ENCODE results near the gene TRIM42. TPM values are rescaled to one million over a fixed set of nuclear protein-coding genes. Genes with fewer than 3 reads are reported as not detected.

Gene TRIM42
- polyA plus RNA-seq, 1 donor from 2014 or later = not detected

DNA sequence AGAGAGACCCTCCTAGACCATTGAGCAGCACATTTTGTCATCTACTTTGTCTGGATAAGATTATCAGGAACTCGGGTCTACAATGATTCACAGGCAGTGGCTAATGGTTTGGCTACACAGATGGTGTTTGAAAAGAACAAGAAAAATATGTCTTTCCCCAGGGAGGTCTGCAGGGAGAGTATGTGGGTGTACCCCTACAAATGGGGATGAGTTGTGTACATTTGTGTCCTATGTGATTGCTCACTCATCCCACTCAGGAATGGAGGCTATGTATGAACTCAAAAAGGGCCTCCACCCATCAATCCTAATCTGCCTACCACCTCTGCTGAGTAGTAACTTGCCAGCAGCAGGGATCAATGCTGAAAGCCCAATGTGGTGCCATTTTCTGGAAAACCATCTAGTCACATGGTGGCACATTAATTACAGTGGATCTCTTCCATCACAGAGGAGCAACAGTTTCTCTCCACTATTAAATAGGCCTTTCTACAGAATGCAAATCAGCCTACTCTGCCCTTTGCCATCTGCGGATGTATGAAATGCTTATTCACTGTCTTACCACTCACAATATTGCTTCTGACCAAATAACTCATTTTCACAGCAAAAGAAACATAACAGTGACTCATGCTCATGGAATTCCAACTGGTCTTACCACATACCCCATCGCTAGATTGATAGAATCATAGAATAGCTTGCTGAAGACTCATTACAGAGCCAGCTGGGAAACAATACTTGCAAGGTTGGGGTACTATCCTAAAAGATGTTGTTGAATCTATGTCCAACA lies 48.3 kb upstream of the TRIM42 start:
- no peak overlapping the region for H3K27ac ChIP-seq (ENCODE audit: low read length)
- no peaks in the 10 kb centered on the region for H3K27me3 ChIP-seq (ENCODE audit: insufficient read depth, low read depth, low read length)
- no peak overlapping the region for H3K4me3 ChIP-seq (ENCODE audit: low read length)
- no peak overlapping the region for H2AFZ ChIP-seq (ENCODE audit: low read depth, low read length)
- H4K20me1 ChIP-seq (ENCODE audit: insufficient read depth) = no peaks in the 10 kb centered on the region
- no peaks in the 10 kb centered on the region for H3K9me3 ChIP-seq (ENCODE audit: low read length)
- no peak overlapping the region for H3K4me2 ChIP-seq (ENCODE audit: low read length)
- no peak for TF ChIP-seq EZH2 (IDR thresholded peaks at IDR 0.05; ENCODE audit: borderline replicate concordance, insufficient read depth, low read length, poor library complexity, severe bottlenecking)
- no peak for TF ChIP-seq MXI1 (conservative IDR thresholded peaks at IDR 0.05; ENCODE audit: poor library complexity, severe bottlenecking)
- TF ChIP-seq, protein P1, sequence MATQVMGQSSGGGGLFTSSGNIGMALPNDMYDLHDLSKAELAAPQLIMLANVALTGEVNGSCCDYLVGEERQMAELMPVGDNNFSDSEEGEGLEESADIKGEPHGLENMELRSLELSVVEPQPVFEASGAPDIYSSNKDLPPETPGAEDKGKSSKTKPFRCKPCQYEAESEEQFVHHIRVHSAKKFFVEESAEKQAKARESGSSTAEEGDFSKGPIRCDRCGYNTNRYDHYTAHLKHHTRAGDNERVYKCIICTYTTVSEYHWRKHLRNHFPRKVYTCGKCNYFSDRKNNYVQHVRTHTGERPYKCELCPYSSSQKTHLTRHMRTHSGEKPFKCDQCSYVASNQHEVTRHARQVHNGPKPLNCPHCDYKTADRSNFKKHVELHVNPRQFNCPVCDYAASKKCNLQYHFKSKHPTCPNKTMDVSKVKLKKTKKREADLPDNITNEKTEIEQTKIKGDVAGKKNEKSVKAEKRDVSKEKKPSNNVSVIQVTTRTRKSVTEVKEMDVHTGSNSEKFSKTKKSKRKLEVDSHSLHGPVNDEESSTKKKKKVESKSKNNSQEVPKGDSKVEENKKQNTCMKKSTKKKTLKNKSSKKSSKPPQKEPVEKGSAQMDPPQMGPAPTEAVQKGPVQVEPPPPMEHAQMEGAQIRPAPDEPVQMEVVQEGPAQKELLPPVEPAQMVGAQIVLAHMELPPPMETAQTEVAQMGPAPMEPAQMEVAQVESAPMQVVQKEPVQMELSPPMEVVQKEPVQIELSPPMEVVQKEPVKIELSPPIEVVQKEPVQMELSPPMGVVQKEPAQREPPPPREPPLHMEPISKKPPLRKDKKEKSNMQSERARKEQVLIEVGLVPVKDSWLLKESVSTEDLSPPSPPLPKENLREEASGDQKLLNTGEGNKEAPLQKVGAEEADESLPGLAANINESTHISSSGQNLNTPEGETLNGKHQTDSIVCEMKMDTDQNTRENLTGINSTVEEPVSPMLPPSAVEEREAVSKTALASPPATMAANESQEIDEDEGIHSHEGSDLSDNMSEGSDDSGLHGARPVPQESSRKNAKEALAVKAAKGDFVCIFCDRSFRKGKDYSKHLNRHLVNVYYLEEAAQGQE (IDR thresholded peaks at IDR 0.05; ENCODE audit: borderline replicate concordance) = no peak
- TF ChIP-seq, protein P2, sequence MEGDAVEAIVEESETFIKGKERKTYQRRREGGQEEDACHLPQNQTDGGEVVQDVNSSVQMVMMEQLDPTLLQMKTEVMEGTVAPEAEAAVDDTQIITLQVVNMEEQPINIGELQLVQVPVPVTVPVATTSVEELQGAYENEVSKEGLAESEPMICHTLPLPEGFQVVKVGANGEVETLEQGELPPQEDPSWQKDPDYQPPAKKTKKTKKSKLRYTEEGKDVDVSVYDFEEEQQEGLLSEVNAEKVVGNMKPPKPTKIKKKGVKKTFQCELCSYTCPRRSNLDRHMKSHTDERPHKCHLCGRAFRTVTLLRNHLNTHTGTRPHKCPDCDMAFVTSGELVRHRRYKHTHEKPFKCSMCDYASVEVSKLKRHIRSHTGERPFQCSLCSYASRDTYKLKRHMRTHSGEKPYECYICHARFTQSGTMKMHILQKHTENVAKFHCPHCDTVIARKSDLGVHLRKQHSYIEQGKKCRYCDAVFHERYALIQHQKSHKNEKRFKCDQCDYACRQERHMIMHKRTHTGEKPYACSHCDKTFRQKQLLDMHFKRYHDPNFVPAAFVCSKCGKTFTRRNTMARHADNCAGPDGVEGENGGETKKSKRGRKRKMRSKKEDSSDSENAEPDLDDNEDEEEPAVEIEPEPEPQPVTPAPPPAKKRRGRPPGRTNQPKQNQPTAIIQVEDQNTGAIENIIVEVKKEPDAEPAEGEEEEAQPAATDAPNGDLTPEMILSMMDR (IDR thresholded peaks at IDR 0.05; ENCODE audit: poor library complexity, severe bottlenecking) = no peak
- TF ChIP-seq TAF1 (IDR thresholded peaks at IDR 0.05; ENCODE audit: low read depth) = no peak
- TF ChIP-seq POLR2AphosphoS5 (IDR thresholded peaks at IDR 0.05) = no peak
- no peak for TF ChIP-seq EP300 (conservative IDR thresholded peaks at IDR 0.05; ENCODE audit: poor library complexity, severe bottlenecking)
- no peak for TF ChIP-seq RAD21 (conservative IDR thresholded peaks at IDR 0.05)
- no peak for TF ChIP-seq SMC3 (conservative IDR thresholded peaks at IDR 0.05; ENCODE audit: poor library complexity)
- no peaks in the 10 kb centered on the region for H3K9me2 ChIP-seq (ENCODE audit: insufficient read depth, low read length)
- H3K79me2 ChIP-seq (replicated peaks; ENCODE audit: insufficient read depth, low read length) = no peaks in the 10 kb centered on the region
- no peaks in the 10 kb centered on the region for H3F3A ChIP-seq (ENCODE audit: insufficient read depth, low read length, poor library complexity, severe bottlenecking)
- no peak overlapping the region for H3K9ac ChIP-seq (ENCODE audit: low read length)
- no peaks in the 10 kb centered on the region for H3K36me3 ChIP-seq (ENCODE audit: insufficient read depth, low read length)

DNA sequence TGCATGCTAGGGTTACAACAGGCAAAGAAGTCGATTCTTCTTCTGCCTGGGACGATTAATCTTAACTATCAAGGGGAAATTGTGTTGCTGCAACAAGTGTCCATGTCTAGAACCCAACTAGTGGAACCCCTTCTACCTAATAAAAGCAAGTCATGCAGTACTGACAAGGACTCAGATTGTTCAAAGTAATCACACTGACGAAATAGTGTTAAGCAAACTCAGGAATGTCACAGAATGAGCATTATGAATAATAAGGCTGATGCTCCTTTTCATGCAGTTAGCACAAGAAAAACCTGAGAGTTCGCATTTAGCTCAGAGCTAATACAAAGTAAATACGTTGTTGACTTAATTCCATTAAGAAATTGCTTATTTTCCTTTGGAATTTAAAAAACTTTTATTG lies 47.5 kb upstream of the TRIM42 start:
- Histone ChIP-seq H3K9me2 (ENCODE audit: insufficient read depth, low read length) (no peaks in the 10 kb centered on the region), H3F3A (ENCODE audit: insufficient read depth, low read length, poor library complexity, severe bottlenecking) (no peaks in the 10 kb centered on the region), H3K9ac (ENCODE audit: low read length) (no peak overlapping the region), H3K4me2 (ENCODE audit: low read length) (no peak overlapping the region), H3K27me3 (ENCODE audit: insufficient read depth, low read depth, low read length) (no peaks in the 10 kb centered on the region), H3K27ac (ENCODE audit: low read length) (no peak overlapping the region), H3K9me3 (ENCODE audit: low read length) (no peaks in the 10 kb centered on the region), H3K79me2 (replicated peaks; ENCODE audit: insufficient read depth, low read length) (no peaks in the 10 kb centered on the region), H3K36me3 (ENCODE audit: insufficient read depth, low read length) (no peaks in the 10 kb centered on the region), H4K20me1 (ENCODE audit: insufficient read depth) (no peaks in the 10 kb centered on the region), H3K4me3 (ENCODE audit: low read length) (no peak overlapping the region), H2AFZ (ENCODE audit: low read depth, low read length) (no peak overlapping the region)
- TF ChIP-seq EP300 (conservative IDR thresholded peaks at IDR 0.05; ENCODE audit: poor library complexity, severe bottlenecking) (no peak), SMC3 (conservative IDR thresholded peaks at IDR 0.05; ENCODE audit: poor library complexity) (no peak), EZH2 (IDR thresholded peaks at IDR 0.05; ENCODE audit: borderline replicate concordance, insufficient read depth, low read length, poor library complexity, severe bottlenecking) (no peak), RAD21 (conservative IDR thresholded peaks at IDR 0.05) (no peak), TAF1 (IDR thresholded peaks at IDR 0.05; ENCODE audit: low read depth) (no peak), POLR2AphosphoS5 (IDR thresholded peaks at IDR 0.05) (no peak), MXI1 (conservative IDR thresholded peaks at IDR 0.05; ENCODE audit: poor library complexity, severe bottlenecking) (no peak)
- TF ChIP-seq, protein P1 (IDR thresholded peaks at IDR 0.05; ENCODE audit: borderline replicate concordance) = no peak
- TF ChIP-seq, protein P2 (IDR thresholded peaks at IDR 0.05; ENCODE audit: poor library complexity, severe bottlenecking) = no peak

Data from neural cell (in vitro differentiated cells).